HL-60/S4 (cell line): ENCODE results near the gene ATP6V0C.
"Not testable (repeated sequence)": the region's sequence is repeated elsewhere in the genome, so short reads cannot be mapped to it uniquely, and the experiment has no call there.

Experiments used
- in situ Hi-C: fragments of 300-500 bp; cut with MboI; formaldehyde crosslinking; loops from 2 replicates; pipeline ENCODE4 v1.14.3; 2022; ENCODE audit warnings: low sequenced_read_pairs

Gene ATP6V0C

GRCh38 chr16:2539192-2539844, 25.6 kb downstream of the ATP6V0C start:
- in situ Hi-C loops, result not testable (repeated sequence)

- in situ Hi-C loops, result not testable (repeated sequence)
Observed at GRCh38 chr16:2539845-2540458, 26.2 kb downstream of the ATP6V0C start.

GRCh38 chr16:2540912-2541311, 27.2 kb downstream of the ATP6V0C start:
- in situ Hi-C loops, result not testable (repeated sequence)

GRCh38 chr16:2541409-2541808, 27.7 kb downstream of the ATP6V0C start:
- in situ Hi-C loops, result not testable (repeated sequence)

- in situ Hi-C loops, result not testable (repeated sequence)
Observed at GRCh38 chr16:2543771-2544170, 30.0 kb downstream of the ATP6V0C start.

GRCh38 chr16:2550283-2550878, 36.6 kb downstream of the ATP6V0C start:
- in situ Hi-C loops, result not testable (repeated sequence)

- in situ Hi-C loops, result not testable (repeated sequence)
Observed at GRCh38 chr16:2551420-2551889, 37.7 kb downstream of the ATP6V0C start.

- in situ Hi-C loops, result not testable (repeated sequence)
Observed at GRCh38 chr16:2554709-2555425, 41.1 kb downstream of the ATP6V0C start.

- in situ Hi-C loops, result not testable (repeated sequence)
Observed at GRCh38 chr16:2557150-2557549, 43.4 kb downstream of the ATP6V0C start.

GRCh38 chr16:2560131-2560797, 46.5 kb downstream of the ATP6V0C start:
- in situ Hi-C loops, result not testable (repeated sequence)

- in situ Hi-C loops, result not testable (repeated sequence)
Observed at GRCh38 chr16:2560798-2561133, 47.0 kb downstream of the ATP6V0C start.

- in situ Hi-C loops, result not testable (repeated sequence)
Observed at GRCh38 chr16:2567506-2567905, 53.8 kb downstream of the ATP6V0C start.

- in situ Hi-C loops, result not testable (repeated sequence)
Observed at GRCh38 chr16:2568573-2568972, 54.8 kb downstream of the ATP6V0C start.
